ENCODE measurements around the gene SKI. TPM values are rescaled to one million over a fixed set of nuclear protein-coding genes. Genes with fewer than 3 reads are reported as not detected.
A peak's percentile ranks its signal among the peaks of the same experiment; 100 is the strongest.

Gene SKI
- total RNA-seq, 1 donor from 2014 or later = 13.5 TPM

DNA sequence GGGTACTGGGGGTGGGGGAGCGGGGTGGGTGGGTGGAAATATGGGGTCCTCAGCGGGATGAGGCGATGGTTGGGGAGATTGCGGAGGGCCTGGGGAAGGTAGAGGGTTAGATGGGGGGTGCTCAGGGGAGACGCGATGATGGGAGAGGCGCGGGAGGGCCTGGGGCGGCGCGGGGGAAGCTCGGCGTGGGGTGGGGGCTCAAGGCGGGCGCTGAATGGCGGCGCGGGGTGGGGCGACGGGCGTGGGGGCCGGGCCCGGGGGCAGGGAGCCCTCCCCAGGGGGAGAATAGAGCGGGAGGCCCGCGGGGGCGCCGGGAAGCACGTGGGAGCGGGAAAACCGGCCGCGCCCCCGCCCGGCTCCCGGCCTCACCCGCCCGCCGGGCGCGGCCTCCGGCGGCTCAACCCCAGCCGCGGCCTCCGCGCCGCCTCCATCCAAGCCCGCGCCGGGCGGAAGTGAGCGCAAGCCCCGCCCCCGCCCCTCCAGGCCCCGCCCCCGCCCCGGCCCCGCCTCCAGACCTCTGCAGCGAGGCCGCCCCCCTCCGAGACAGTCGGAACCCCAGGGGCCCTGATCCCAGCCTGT is 33.7 kb upstream of the SKI start, which contains the start of gene FAAP20:
Gene FAAP20 (minus strand): TSS at position 454 of the 579 bp plus-strand sequence. CDS start 23 bp downstream, at position 431.
- no peak for DNase-seq (ENCODE audit: low read depth)
- TF ChIP-seq, protein P1, sequence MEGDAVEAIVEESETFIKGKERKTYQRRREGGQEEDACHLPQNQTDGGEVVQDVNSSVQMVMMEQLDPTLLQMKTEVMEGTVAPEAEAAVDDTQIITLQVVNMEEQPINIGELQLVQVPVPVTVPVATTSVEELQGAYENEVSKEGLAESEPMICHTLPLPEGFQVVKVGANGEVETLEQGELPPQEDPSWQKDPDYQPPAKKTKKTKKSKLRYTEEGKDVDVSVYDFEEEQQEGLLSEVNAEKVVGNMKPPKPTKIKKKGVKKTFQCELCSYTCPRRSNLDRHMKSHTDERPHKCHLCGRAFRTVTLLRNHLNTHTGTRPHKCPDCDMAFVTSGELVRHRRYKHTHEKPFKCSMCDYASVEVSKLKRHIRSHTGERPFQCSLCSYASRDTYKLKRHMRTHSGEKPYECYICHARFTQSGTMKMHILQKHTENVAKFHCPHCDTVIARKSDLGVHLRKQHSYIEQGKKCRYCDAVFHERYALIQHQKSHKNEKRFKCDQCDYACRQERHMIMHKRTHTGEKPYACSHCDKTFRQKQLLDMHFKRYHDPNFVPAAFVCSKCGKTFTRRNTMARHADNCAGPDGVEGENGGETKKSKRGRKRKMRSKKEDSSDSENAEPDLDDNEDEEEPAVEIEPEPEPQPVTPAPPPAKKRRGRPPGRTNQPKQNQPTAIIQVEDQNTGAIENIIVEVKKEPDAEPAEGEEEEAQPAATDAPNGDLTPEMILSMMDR (conservative IDR thresholded peaks at IDR 0.05; ENCODE audit: low read depth, low read length) = no peak
- peak within 1 kb of the TSS; percentile 75 for H3K4me3 ChIP-seq (ENCODE audit: low read depth, low read length)

DNA sequence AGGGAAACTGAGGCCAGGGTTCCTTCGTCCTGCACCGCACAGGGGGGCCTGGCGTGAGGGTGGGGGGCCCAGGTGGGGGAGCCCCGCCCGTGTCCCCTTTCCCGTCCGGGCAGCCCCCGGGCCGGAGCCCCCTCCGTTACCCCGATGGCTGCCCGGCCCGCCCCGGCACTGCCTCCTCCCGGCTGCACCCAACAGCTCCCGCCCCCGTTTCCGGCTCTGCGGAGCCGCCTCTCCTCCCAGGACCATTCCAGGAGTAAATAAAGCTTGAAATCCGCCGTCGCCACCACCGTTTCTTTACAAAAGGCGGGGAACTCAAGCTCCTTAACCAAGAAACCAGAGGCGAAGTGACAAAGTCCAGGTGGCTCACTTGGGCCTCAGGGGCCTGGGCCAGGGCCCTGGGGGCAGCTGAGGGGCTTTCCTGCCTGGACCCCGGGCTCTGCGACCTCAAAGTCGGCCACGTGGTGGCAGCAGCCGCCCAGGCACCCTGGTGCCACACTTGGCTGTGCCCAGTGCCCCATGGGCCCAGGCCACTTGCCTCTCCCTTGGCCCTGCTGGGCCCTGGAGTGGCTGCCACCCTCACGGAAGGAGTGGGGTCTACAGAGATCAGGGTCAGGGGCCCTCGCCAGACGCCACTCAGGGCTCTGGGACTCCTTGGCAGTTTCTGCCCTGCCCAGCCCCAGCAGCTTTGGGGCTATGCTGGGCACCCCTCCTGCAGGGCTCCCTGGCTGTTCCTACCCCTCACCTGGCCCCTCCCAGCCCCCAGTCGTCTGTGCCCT is 33.0 kb upstream of the SKI start:
- peak overlapping the region; percentile 75 for H3K4me3 ChIP-seq (ENCODE audit: low read depth, low read length)
- TF ChIP-seq, protein P1 (conservative IDR thresholded peaks at IDR 0.05; ENCODE audit: low read depth, low read length) = peak; percentile 89
- DNase-seq (ENCODE audit: low read depth) = no peak

DNA sequence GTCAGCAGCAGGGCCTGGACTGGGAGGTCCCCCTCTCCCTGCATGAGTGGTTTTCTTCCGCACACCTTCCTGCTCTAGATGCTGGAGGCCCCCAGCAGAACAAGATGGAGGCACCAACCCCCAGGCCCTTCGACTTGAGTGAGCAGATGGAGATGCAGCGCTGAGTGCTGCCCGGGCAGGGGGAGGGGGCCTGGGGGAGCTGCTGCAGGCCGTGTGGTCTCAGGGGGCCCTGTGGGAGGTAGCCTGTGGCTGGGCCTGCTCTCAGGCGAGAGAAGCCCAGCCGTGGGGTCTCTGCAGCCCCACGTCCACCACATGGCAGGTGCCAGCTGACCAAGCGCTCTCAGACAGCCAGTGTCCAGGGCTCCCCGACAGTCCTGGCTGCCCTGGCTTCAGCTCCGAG is 32.3 kb upstream of the SKI start:
- H3K4me3 ChIP-seq (ENCODE audit: low read depth, low read length) = no peak overlapping the region
- no peak for DNase-seq (ENCODE audit: low read depth)
- TF ChIP-seq, protein P1 (conservative IDR thresholded peaks at IDR 0.05; ENCODE audit: low read depth, low read length) = no peak

DNA sequence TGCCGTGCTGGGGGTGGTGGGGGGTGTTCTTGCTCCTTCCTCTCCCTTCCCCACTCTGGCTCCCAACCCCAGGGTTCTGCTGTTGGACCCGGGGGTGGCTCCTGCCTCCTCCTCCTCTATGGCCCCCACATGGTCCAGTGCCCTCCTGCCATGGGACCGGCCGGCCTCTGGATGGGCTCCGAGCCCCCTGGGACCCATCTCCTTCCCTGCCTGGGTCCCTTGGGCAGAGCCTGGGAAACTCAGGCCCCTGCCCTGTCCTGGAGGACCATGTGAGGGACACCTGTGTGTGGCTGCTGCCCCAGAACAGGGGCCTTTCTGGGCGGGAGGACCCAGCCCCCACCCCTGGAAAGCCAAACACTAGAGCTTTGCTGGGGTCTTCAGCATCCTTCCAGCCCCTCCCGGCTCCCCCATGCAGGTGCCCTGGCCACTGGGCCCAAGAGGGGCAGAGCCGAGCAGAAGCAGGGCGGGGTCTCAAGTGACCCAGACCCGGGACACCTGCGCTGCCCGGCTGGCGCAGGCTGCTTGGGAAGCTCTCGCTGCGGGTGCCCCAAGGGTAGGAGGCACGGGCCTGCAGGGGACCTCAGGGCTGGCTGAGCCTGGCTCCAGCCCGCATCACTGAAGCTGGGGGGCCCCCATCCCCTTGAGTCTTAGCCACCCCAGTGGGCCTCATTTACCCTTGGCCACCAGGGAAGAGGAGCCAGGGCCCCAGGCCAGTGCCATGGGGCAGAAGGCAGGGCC is 31.0 kb upstream of the SKI start:
- H3K4me3 ChIP-seq (ENCODE audit: low read depth, low read length) = no peak overlapping the region
- DNase-seq (ENCODE audit: low read depth) = no peak
- TF ChIP-seq, protein P1 (conservative IDR thresholded peaks at IDR 0.05; ENCODE audit: low read depth, low read length) = no peak

DNA sequence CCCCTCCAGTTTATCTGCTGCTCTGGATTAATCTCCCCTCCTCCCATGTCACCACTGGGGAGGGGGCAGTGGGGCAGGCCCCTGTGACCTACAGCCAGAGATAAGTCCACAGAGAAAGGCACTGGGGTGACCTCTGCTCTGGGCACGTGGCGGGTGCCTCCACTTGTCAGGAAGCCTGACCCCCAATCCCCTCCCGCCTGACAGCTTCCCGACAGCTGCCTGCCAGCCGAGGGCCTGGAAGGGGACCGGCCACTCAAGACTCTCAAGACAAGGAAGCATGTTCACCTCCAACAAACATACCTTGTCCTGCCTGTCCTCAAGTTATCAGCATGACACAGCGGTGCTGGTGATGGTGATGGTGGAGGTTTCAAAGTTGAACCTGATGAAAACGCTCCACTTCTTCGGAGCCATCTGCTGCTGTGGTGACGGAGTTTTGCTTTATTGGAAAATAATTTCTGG is 30.4 kb upstream of the SKI start:
- no peak overlapping the region for H3K4me3 ChIP-seq (ENCODE audit: low read depth, low read length)
- DNase-seq (ENCODE audit: low read depth) = no peak
- TF ChIP-seq, protein P1 (conservative IDR thresholded peaks at IDR 0.05; ENCODE audit: low read depth, low read length) = no peak

DNA sequence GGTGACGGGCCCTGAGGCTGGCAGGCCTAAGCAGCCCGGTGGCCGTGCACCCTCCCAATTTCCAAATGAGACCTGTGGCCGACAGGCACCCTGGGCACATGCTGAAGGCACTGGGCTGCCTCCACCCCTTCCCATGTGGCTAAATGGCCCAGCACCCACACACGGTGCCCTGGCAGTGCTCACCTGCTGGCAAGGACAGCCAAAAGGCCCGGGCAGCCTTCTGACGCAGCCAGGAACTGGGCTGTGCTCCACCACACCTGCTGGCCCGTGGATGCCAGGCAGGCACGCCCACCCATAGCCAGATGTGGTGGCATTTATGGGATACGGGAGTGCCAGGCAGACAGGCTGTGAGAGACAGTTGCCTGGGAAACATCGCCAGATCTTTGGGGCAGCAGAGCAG is 29.5 kb upstream of the SKI start:
- TF ChIP-seq, protein P1 (conservative IDR thresholded peaks at IDR 0.05; ENCODE audit: low read depth, low read length) = no peak

More for the DNA sequence above, 29.5 kb upstream of the SKI start:
- H3K4me3 ChIP-seq (ENCODE audit: low read depth, low read length) = no peak overlapping the region
- no peak for DNase-seq (ENCODE audit: low read depth)

All from epithelial cell of proximal tubule (primary cell).